ENCODE measurements around the gene LMO1.

LMO1 gene

DNA sequence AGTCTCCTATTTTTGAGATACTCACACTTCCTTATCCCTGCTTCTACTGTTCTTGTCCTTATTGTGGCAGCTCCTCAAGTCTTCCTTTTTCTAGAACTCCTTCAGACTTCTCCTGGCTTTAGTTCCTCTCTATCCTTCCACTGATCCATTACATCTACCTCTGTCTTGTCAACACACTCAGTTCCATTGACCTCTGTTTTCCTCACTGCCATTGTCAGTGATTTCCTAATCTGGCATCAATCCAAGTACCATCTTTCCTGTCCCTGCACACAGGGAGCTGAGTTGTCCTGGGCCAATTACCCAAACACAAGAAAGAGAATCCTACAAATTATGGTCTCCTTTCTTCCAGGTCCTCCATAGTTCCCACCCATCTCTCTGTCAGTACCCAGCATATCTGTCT is 66.9 kb downstream of the LMO1 start:
- peaks cover 8% of the 10 kb centered on the region; the same call in 1 of the 2 replicates for H3K4me1 ChIP-seq (ENCODE audit: control insufficient read depth, insufficient read depth, low read length)
- no peak overlapping the region for H3K9ac ChIP-seq (ENCODE audit: low read length)
- no peaks in the 10 kb centered on the region for H3K36me3 ChIP-seq (ENCODE audit: control insufficient read depth, insufficient read depth, low read length)
- H3K27ac ChIP-seq (ENCODE audit: low read depth, low read length): no peak overlapping the region
- no peak overlapping the region for H3K4me3 ChIP-seq (ENCODE audit: low read depth, low read length)
- H3K27me3 ChIP-seq (ENCODE audit: control insufficient read depth, insufficient read depth, low read length): peaks cover 63% of the 10 kb centered on the region
- no peaks in the 10 kb centered on the region for H3K9me3 ChIP-seq (ENCODE audit: control insufficient read depth, insufficient read depth, low read depth, low read length)

DNA sequence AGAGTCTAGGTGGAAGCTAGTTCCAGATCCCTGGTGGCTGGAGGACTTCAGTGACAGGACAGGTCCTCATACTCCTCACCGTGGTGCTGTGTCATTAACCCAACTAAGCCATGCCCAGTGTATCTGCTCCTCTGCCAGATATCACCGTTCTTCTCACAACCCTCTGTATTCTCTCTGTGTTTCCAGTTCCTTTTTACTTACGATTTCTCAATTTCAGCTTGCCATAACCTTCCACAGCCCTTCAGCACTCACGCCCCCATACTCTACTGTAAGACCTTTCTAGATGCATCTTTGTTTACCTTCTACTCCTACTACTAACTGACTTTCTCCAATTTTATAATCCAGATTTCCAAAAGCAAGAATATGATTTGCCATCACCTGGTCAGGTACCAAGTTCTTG is 68.7 kb downstream of the LMO1 start:
- peaks cover 63% of the 10 kb centered on the region for H3K27me3 ChIP-seq (ENCODE audit: control insufficient read depth, insufficient read depth, low read length)
- H3K9me3 ChIP-seq (ENCODE audit: control insufficient read depth, insufficient read depth, low read depth, low read length): no peaks in the 10 kb centered on the region
- H3K36me3 ChIP-seq (ENCODE audit: control insufficient read depth, insufficient read depth, low read length): no peaks in the 10 kb centered on the region
- H3K4me3 ChIP-seq (ENCODE audit: low read depth, low read length): no peak overlapping the region
- H3K4me1 ChIP-seq (ENCODE audit: control insufficient read depth, insufficient read depth, low read length): peaks cover 8% of the 10 kb centered on the region; the same call in 1 of the 2 replicates
- no peak overlapping the region for H3K9ac ChIP-seq (ENCODE audit: low read length)
- no peak overlapping the region for H3K27ac ChIP-seq (ENCODE audit: low read depth, low read length)

DNA sequence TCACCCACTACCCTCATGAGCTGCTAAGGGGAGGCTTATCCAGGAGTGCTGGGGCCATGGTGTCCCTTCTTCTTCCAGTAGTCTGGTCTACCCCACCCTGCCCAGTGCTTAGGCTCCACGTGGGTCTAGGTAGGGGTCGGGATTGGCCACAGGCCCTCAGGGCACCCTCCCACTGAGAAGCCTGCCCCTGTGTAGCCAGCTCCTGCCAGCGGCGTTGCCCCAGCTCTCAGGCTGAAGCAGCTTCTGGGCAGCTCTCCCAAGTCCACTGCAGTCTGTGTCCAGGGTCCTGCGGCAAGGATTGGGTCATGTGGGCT is 70.8 kb downstream of the LMO1 start:
- no peak overlapping the region for H3K27ac ChIP-seq (ENCODE audit: low read depth, low read length)
- H3K27me3 ChIP-seq (ENCODE audit: control insufficient read depth, insufficient read depth, low read length): peaks cover 46% of the 10 kb centered on the region
- H3K9me3 ChIP-seq (ENCODE audit: control insufficient read depth, insufficient read depth, low read depth, low read length): no peaks in the 10 kb centered on the region
- peaks cover 8% of the 10 kb centered on the region; the same call in 1 of the 2 replicates for H3K4me1 ChIP-seq (ENCODE audit: control insufficient read depth, insufficient read depth, low read length)
- H3K9ac ChIP-seq (ENCODE audit: low read length): no peak overlapping the region
- no peak overlapping the region for H3K4me3 ChIP-seq (ENCODE audit: low read depth, low read length)
- no peaks in the 10 kb centered on the region for H3K36me3 ChIP-seq (ENCODE audit: control insufficient read depth, insufficient read depth, low read length)

DNA sequence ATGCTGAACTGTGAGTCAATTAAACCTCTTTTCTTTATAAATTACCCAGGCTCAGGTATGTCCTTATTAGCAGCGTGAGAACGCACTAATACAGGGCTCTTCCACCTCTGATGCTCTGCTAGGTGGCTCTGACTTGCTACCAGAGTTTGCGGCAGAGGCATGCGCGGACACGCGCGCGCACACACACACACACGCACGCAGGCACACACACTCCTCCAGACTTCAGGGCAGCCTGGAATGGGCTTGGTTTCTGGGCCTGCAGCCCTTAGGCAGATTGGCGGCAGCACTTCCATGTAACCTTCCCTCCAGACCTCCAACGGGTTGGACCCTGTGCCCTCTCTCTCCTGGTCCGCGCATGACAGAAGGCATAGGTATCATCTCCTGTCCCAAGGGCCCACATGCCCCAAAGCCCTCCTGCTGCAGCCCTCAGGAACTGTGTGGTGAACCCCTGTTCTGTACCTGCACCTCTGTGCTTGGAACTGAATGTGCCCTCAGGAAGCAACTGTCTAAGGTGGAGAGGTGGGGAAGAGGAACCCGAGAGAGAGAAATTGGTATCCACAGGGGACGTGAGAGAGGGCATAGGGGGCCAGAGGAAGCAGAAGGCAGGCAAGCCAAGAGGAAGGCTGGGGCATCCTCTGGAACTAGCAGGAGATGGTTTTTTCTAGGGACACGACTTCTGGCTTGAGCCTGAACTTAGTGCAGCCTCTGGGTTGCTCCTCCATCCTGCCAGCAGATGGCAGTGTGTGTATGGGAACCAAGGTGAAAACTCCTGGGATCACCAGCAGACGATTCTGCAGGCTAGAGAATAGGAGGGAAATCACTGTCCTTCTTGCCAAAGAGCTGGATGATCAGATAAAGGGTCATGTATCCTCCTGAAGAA is 71.4 kb downstream of the LMO1 start:
- peaks cover 40% of the 10 kb centered on the region for H3K27me3 ChIP-seq (ENCODE audit: control insufficient read depth, insufficient read depth, low read length)
- no peaks in the 10 kb centered on the region for H3K36me3 ChIP-seq (ENCODE audit: control insufficient read depth, insufficient read depth, low read length)
- peaks cover 8% of the 10 kb centered on the region; the same call in 1 of the 2 replicates for H3K4me1 ChIP-seq (ENCODE audit: control insufficient read depth, insufficient read depth, low read length)
- H3K27ac ChIP-seq (ENCODE audit: low read depth, low read length): no peak overlapping the region
- no peaks in the 10 kb centered on the region for H3K9me3 ChIP-seq (ENCODE audit: control insufficient read depth, insufficient read depth, low read depth, low read length)
- no peak overlapping the region for H3K4me3 ChIP-seq (ENCODE audit: low read depth, low read length)
- no peak overlapping the region for H3K9ac ChIP-seq (ENCODE audit: low read length)

DNA sequence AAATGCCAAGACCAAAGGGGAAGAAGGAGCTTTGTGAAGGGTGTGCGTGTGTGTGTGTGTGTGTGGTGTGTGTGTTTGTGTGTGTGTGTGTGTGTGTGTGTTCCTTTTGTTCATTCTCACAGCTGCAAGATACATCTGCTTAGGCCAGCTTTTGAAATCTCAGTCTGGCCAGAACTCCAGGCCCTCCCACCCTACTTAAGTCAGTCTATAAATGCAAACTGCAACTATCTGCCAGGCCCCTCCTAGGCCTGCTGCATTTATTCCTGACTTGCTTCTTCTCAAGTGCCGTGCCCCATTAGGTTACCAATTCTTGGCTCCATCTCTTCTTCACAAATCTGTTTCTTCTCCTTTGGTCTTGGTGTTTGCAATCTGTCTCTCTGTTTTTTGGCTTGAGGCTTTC is 73.2 kb downstream of the LMO1 start:
- no peak overlapping the region for H3K9ac ChIP-seq (ENCODE audit: low read length)
- H3K4me1 ChIP-seq (ENCODE audit: control insufficient read depth, insufficient read depth, low read length): peaks cover 8% of the 10 kb centered on the region; the same call in 1 of the 2 replicates
- H3K27me3 ChIP-seq (ENCODE audit: control insufficient read depth, insufficient read depth, low read length): peaks cover 21% of the 10 kb centered on the region; the same call in 1 of the 2 replicates
- H3K36me3 ChIP-seq (ENCODE audit: control insufficient read depth, insufficient read depth, low read length): no peaks in the 10 kb centered on the region
- H3K27ac ChIP-seq (ENCODE audit: low read depth, low read length): no peak overlapping the region
- H3K4me3 ChIP-seq (ENCODE audit: low read depth, low read length): no peak overlapping the region
- H3K9me3 ChIP-seq (ENCODE audit: control insufficient read depth, insufficient read depth, low read depth, low read length): no peaks in the 10 kb centered on the region

DNA sequence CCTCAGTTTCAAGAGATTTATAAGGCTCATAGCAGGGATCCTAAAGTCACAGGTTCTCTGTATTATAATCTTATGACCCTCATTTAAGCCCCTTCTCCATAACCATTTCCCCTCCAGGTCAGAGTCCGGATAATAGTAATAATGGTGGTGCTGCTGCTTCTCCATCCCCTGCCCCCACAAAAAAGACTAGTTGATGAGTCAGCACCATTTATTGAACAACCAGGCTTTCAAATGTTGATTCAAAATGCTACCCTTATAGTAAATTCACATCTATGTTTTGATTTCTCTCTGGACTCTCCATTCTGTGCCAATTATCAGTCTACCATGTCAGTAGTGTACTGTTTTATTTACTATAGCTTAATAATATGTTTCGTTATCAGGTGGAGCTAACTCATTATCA is 77.2 kb downstream of the LMO1 start:
- no peak overlapping the region for H3K4me3 ChIP-seq (ENCODE audit: low read depth, low read length)
- H3K4me1 ChIP-seq (ENCODE audit: control insufficient read depth, insufficient read depth, low read length): no peaks in the 10 kb centered on the region
- H3K9ac ChIP-seq (ENCODE audit: low read length): no peak overlapping the region
- H3K27ac ChIP-seq (ENCODE audit: low read depth, low read length): no peak overlapping the region
- no peaks in the 10 kb centered on the region for H3K36me3 ChIP-seq (ENCODE audit: control insufficient read depth, insufficient read depth, low read length)
- no peaks in the 10 kb centered on the region for H3K27me3 ChIP-seq (ENCODE audit: control insufficient read depth, insufficient read depth, low read length)
- H3K9me3 ChIP-seq (ENCODE audit: control insufficient read depth, insufficient read depth, low read depth, low read length): peaks cover 9% of the 10 kb centered on the region

DNA sequence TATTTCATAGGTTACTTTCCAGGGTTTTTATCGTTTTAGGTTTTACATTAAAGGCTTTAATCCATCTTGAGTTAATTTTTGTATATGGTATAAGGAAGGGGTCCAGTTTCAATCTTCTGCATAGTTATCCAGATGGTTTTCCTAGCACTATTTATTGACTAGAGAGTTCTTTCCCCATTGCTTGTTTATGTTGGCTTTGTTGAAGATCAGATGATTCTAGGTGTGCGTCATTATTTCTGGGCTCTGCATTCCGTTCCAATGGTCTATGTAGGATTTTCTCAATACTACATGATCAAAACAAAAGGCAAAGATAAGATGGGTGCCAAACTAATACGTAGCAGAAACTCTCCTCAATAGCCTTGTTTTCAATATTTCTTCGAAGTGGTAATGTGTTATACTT is 80.6 kb downstream of the LMO1 start:
- no peaks in the 10 kb centered on the region for H3K36me3 ChIP-seq (ENCODE audit: control insufficient read depth, insufficient read depth, low read length)
- peaks cover 3% of the 10 kb centered on the region for H3K4me1 ChIP-seq (ENCODE audit: control insufficient read depth, insufficient read depth, low read length)
- no peak overlapping the region for H3K4me3 ChIP-seq (ENCODE audit: low read depth, low read length)
- H3K27me3 ChIP-seq (ENCODE audit: control insufficient read depth, insufficient read depth, low read length): peaks cover 8% of the 10 kb centered on the region; the same call in 1 of the 2 replicates
- peaks cover 9% of the 10 kb centered on the region for H3K9me3 ChIP-seq (ENCODE audit: control insufficient read depth, insufficient read depth, low read depth, low read length)
- H3K27ac ChIP-seq (ENCODE audit: low read depth, low read length): no peak overlapping the region
- H3K9ac ChIP-seq (ENCODE audit: low read length): no peak overlapping the region

DNA sequence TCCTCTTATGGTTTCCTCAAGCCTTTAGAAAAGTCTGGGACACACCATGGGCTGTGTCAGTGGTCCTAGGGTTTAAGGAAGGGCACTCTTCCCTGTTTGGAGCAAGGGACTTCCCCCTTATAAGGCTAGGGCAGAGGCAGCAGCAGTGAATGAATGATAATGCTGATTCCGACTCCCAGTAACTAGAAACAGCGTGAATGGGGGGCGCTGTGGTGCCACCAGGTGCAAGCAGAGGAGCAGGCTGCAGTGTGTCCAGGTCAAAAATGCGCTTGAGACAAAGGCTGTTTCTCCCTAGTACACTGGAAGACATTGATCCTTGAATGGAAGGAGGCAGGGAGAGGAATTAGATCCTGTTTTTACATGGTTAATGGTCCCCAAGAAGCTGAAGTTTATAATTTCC is 83.2 kb downstream of the LMO1 start:
- Histone ChIP-seq H3K4me3 (ENCODE audit: low read depth, low read length) (no peak overlapping the region), H3K27me3 (ENCODE audit: control insufficient read depth, insufficient read depth, low read length) (peaks cover 10% of the 10 kb centered on the region; the same call in 1 of the 2 replicates)

DNA sequence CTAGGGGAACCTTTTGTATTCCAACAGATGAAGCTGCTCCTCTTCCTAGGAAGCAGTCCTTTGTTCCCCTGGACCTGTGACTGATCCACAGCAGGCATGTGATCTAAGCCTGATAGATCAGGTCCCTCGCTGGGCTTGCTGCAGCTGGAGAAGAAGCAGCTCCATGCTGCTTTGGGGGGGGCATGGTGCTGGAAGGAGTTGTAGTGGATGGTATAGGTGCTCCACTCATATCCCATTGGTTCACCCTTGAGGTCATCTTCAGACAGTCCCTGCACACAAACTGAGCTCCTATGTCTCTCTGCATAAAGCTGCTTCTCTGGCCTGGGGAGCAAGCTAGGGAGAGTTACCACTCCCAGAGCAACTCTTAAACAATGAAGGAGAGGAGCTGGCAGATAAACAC is 85.4 kb downstream of the LMO1 start:
- Histone ChIP-seq H3K27me3 (ENCODE audit: control insufficient read depth, insufficient read depth, low read length) (peaks cover 22% of the 10 kb centered on the region), H3K4me1 (ENCODE audit: control insufficient read depth, insufficient read depth, low read length) (peaks cover 3% of the 10 kb centered on the region), H3K9ac (ENCODE audit: low read length) (no peak overlapping the region), H3K4me3 (ENCODE audit: low read depth, low read length) (no peak overlapping the region), H3K9me3 (ENCODE audit: control insufficient read depth, insufficient read depth, low read depth, low read length) (no peaks in the 10 kb centered on the region), H3K27ac (ENCODE audit: low read depth, low read length) (no peak overlapping the region), H3K36me3 (ENCODE audit: control insufficient read depth, insufficient read depth, low read length) (no peaks in the 10 kb centered on the region)

More for the DNA sequence above, 83.2 kb downstream of the LMO1 start:
- H3K36me3 ChIP-seq (ENCODE audit: control insufficient read depth, insufficient read depth, low read length): no peaks in the 10 kb centered on the region
- no peak overlapping the region for H3K9ac ChIP-seq (ENCODE audit: low read length)
- H3K9me3 ChIP-seq (ENCODE audit: control insufficient read depth, insufficient read depth, low read depth, low read length): peaks cover 9% of the 10 kb centered on the region
- peaks cover 3% of the 10 kb centered on the region for H3K4me1 ChIP-seq (ENCODE audit: control insufficient read depth, insufficient read depth, low read length)
- H3K27ac ChIP-seq (ENCODE audit: low read depth, low read length): no peak overlapping the region

DNA sequence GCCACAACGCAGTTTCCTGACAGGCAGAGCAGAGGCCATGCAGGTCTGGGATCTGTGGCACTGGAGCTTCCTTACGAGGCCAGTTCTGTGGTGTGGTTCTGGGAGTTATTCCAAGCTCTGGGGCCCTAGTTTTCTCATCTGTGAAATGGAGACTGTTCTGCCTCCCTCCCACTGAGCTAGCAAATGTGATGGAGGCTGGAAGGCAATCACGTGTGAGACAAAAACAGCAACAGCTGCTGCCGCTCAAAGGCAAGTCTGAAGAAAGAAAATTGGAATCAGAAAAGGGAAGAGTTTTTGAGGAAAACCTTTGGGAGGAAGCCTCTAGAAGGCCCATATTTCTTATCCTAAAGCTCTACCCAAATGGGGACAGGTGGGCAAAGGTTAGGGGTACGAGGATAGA is 86.5 kb downstream of the LMO1 start:
- Histone ChIP-seq H3K9me3 (ENCODE audit: control insufficient read depth, insufficient read depth, low read depth, low read length) (no peaks in the 10 kb centered on the region), H3K27me3 (ENCODE audit: control insufficient read depth, insufficient read depth, low read length) (peaks cover 22% of the 10 kb centered on the region), H3K4me1 (ENCODE audit: control insufficient read depth, insufficient read depth, low read length) (peaks cover 3% of the 10 kb centered on the region), H3K9ac (ENCODE audit: low read length) (no peak overlapping the region), H3K4me3 (ENCODE audit: low read depth, low read length) (no peak overlapping the region), H3K27ac (ENCODE audit: low read depth, low read length) (no peak overlapping the region), H3K36me3 (ENCODE audit: control insufficient read depth, insufficient read depth, low read length) (no peaks in the 10 kb centered on the region)
